Stomach (tissue), 4 donors: ENCODE measurements around the gene MTCH1.

Source experiments
- POLR2A ChIP-seq, 4 donors: fragments of 450-650 bp; IDR thresholded peaks; one replicate each; pipeline ENCODE4 v1.6.1; 2016; ENCODE audit warnings: antibody characterized with exemption in 4 of 4, control low read depth in 2 of 4, mild to moderate bottlenecking in 1 of 4, moderate library complexity in 1 of 4
- POLR2AphosphoS5 ChIP-seq, 3 donors: sonication (generic); formaldehyde crosslinking; IDR thresholded peaks; one replicate each; pipeline ENCODE4 v1.6.1; 2016; ENCODE audit warnings: antibody characterized with exemption in 3 of 3
- TF ChIP-seq, protein P1 (sequence below), 7 experiments: fragments of 450-650 bp in 4 of 7; fragments of 200-600 bp in 3 of 7; sonication (generic) in 3 of 7; IDR thresholded peaks; one replicate each; pipeline ENCODE4 v1.5.1; 2016 to 2019; ENCODE audit warnings: antibody characterized with exemption in 7 of 7, control low read depth in 2 of 7, mild to moderate bottlenecking in 1 of 7

GRCh38 chr6:37005827-37006567, 20.0 kb upstream of the MTCH1 start:
- TF ChIP-seq POLR2AphosphoS5 (IDR thresholded peaks at IDR 0.05), result no peak
- TF ChIP-seq, protein P1, sequence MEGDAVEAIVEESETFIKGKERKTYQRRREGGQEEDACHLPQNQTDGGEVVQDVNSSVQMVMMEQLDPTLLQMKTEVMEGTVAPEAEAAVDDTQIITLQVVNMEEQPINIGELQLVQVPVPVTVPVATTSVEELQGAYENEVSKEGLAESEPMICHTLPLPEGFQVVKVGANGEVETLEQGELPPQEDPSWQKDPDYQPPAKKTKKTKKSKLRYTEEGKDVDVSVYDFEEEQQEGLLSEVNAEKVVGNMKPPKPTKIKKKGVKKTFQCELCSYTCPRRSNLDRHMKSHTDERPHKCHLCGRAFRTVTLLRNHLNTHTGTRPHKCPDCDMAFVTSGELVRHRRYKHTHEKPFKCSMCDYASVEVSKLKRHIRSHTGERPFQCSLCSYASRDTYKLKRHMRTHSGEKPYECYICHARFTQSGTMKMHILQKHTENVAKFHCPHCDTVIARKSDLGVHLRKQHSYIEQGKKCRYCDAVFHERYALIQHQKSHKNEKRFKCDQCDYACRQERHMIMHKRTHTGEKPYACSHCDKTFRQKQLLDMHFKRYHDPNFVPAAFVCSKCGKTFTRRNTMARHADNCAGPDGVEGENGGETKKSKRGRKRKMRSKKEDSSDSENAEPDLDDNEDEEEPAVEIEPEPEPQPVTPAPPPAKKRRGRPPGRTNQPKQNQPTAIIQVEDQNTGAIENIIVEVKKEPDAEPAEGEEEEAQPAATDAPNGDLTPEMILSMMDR (IDR thresholded peaks at IDR 0.05), result no peak
- no peak for TF ChIP-seq POLR2A (IDR thresholded peaks at IDR 0.05)
